ENCODE measurements around the gene EDN2. TPM values are rescaled to one million over a fixed set of nuclear protein-coding genes. Genes with fewer than 3 reads are reported as not detected.
A peak's percentile ranks its signal among the peaks of the same experiment; 100 is the strongest.

Gene EDN2
- total and polyA plus RNA-seq, 2 donors from 2014 or later, result 2.3 to 2.9 TPM

DNA sequence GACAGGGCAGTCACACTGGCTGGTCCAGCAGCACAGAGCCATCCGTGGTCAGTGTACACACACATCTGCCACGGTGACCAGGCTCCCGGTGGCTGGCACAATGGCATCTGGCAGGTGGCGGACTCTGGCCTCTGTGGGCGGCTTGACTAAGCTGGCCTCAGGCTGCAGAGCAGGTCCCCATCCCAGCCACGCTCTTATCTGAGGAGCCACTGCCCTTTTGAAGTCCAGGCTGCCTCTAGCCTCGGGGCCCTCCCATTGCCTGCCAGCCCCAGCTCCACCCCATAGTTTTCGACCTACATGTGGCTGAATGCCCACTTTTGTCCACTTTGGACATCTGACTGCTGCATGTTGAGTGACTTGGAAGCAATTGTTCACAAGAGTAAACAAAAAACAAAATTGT is 29.9 kb upstream of the EDN2 start:
- DNase-seq (no peak), FAIRE-seq (no peak)
- no peak overlapping the region for H3K4me3 ChIP-seq (ENCODE audit: low read length in 3 of 3)
- H3K36me3 ChIP-seq (ENCODE audit: control insufficient read depth in 2 of 3, insufficient read depth in 3 of 3, low read length in 3 of 3), result no peaks in the 10 kb centered on the region
- intact Hi-C loops (cut with DNase I), result no loop called here
- peaks cover 0 to 19% (median 14%) of the 10 kb centered on the region in 3 donors for H3K4me1 ChIP-seq (ENCODE audit: control insufficient read depth in 2 of 3, insufficient read depth in 2 of 3, low read depth in 1 of 3, low read length in 3 of 3)
- peak overlapping the region; percentile 72 to 76 for H3K27ac ChIP-seq (ENCODE audit: low read depth in 2 of 2, low read length in 2 of 2)
- H3K9ac ChIP-seq (ENCODE audit: low read length in 3 of 3), result peak overlapping the region in 1 of 3 donors; percentile 34
- H3K27me3 ChIP-seq (ENCODE audit: control insufficient read depth, insufficient read depth, low read length), result no peaks in the 10 kb centered on the region
- no peak for TF ChIP-seq CTCF (IDR thresholded peaks at IDR 0.05; ENCODE audit: borderline replicate concordance, extremely low read depth, insufficient read depth)
- H3K9me3 ChIP-seq (ENCODE audit: control insufficient read depth in 2 of 3, insufficient read depth in 1 of 3, low read length in 3 of 3), result no peaks in the 10 kb centered on the region

DNA sequence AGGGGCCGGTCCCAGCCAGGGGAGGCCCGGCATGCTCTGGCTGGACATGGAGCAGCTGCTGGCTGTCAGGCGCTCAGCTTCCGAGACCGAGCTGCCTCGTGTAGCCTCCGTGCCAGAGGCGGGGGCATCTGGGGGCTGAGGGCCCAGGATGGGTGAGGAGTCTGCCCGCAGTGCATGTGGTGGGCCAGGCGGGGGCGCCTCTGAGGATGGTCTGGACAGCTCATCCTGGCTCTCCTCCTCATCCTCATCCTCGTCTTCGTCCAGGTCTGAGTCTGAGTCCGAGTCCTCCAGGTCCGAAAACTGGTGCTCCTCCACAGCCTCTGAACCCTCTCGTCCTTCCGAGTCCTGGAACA is 28.9 kb upstream of the EDN2 start:
- peaks cover 0 to 19% (median 14%) of the 10 kb centered on the region in 3 donors for H3K4me1 ChIP-seq (ENCODE audit: control insufficient read depth in 2 of 3, insufficient read depth in 2 of 3, low read depth in 1 of 3, low read length in 3 of 3)
- no peak for FAIRE-seq
- H3K4me3 ChIP-seq (ENCODE audit: low read length in 3 of 3), result no peak overlapping the region
- H3K27ac ChIP-seq (ENCODE audit: low read depth in 2 of 2, low read length in 2 of 2), result no peak overlapping the region
- H3K36me3 ChIP-seq (ENCODE audit: control insufficient read depth in 2 of 3, insufficient read depth in 3 of 3, low read length in 3 of 3), result no peaks in the 10 kb centered on the region
- no peak overlapping the region for H3K9ac ChIP-seq (ENCODE audit: low read length in 3 of 3)
- DNase-seq, result peak in 4 of 5 donors; percentile 67 to 84 (median 73)
- H3K27me3 ChIP-seq (ENCODE audit: control insufficient read depth, insufficient read depth, low read length), result no peaks in the 10 kb centered on the region
- intact Hi-C loops (cut with DNase I), result no loop called here
- no peak for TF ChIP-seq CTCF (IDR thresholded peaks at IDR 0.05; ENCODE audit: borderline replicate concordance, extremely low read depth, insufficient read depth)
- no peaks in the 10 kb centered on the region for H3K9me3 ChIP-seq (ENCODE audit: control insufficient read depth in 2 of 3, insufficient read depth in 1 of 3, low read length in 3 of 3)

- intact Hi-C loops (cut with DNase I), result no loop called here
- no peak for TF ChIP-seq CTCF (IDR thresholded peaks at IDR 0.05; ENCODE audit: borderline replicate concordance, extremely low read depth, insufficient read depth)
- Histone ChIP-seq H3K4me3 (ENCODE audit: low read length in 3 of 3) (no peak overlapping the region), H3K9ac (ENCODE audit: low read length in 3 of 3) (no peak overlapping the region), H3K36me3 (ENCODE audit: control insufficient read depth in 2 of 3, insufficient read depth in 3 of 3, low read length in 3 of 3) (no peaks in the 10 kb centered on the region), H3K27me3 (ENCODE audit: control insufficient read depth, insufficient read depth, low read length) (no peaks in the 10 kb centered on the region), H3K4me1 (ENCODE audit: control insufficient read depth in 2 of 3, insufficient read depth in 2 of 3, low read depth in 1 of 3, low read length in 3 of 3) (peaks cover 0 to 19% (median 14%) of the 10 kb centered on the region in 3 donors), H3K27ac (ENCODE audit: low read depth in 2 of 2, low read length in 2 of 2) (no peak overlapping the region), H3K9me3 (ENCODE audit: control insufficient read depth in 2 of 3, insufficient read depth in 1 of 3, low read length in 3 of 3) (no peaks in the 10 kb centered on the region)
- FAIRE-seq (no peak), DNase-seq (no peak)
These were observed 28.4 kb upstream of the EDN2 start for GRCh38 chr1:41512701-41513382.

DNA sequence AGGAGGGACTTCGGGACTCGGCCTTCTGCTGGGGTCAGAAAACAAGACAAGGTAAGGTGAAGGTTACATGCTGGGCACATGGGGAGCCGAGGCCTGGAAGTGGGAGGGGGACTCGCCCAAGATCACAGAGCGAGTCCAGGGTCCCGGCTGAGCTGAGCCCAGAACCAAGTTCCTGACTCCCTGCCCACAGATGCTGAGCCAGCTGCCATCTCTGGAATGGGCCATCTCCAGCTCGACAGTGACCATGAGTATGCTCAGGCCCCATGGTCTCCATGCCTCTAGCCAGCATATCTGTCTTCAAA is 26.7 kb upstream of the EDN2 start:
- intact Hi-C loops (cut with DNase I), result no loop called here
- Histone ChIP-seq H3K27ac (ENCODE audit: low read depth in 2 of 2, low read length in 2 of 2) (no peak overlapping the region), H3K9ac (ENCODE audit: low read length in 3 of 3) (no peak overlapping the region), H3K36me3 (ENCODE audit: control insufficient read depth in 2 of 3, insufficient read depth in 3 of 3, low read length in 3 of 3) (no peaks in the 10 kb centered on the region), H3K27me3 (ENCODE audit: control insufficient read depth, insufficient read depth, low read length) (no peaks in the 10 kb centered on the region), H3K9me3 (ENCODE audit: control insufficient read depth in 2 of 3, insufficient read depth in 1 of 3, low read length in 3 of 3) (no peaks in the 10 kb centered on the region), H3K4me1 (ENCODE audit: control insufficient read depth in 2 of 3, insufficient read depth in 2 of 3, low read depth in 1 of 3, low read length in 3 of 3) (peaks cover 0 to 12% (median 6%) of the 10 kb centered on the region in 3 donors), H3K4me3 (ENCODE audit: low read length in 3 of 3) (no peak overlapping the region)
- DNase-seq, result no peak
- no peak for FAIRE-seq
- no peak for TF ChIP-seq CTCF (IDR thresholded peaks at IDR 0.05; ENCODE audit: borderline replicate concordance, extremely low read depth, insufficient read depth)
